Progenitor cell of endocrine pancreas (in vitro differentiated cells): ENCODE results near the gene MANEA. TPM values are rescaled to one million over a fixed set of nuclear protein-coding genes. Genes with fewer than 3 reads are reported as not detected.

ENCODE experiments used
- DNase-seq: peaks from one replicate; pipeline ENCODE4 v3.0.0; 2021; ENCODE audit warnings: low spot score; ENCODE audit not compliant: unreplicated experiment
- H3K27ac Mint-ChIP-seq: 2 replicates; pipeline ENCODE4 v1.8.0; 2021; ENCODE audit warnings: mild to moderate bottlenecking, moderate library complexity, mixed read lengths
- H3K27me3 Mint-ChIP-seq: 2 replicates; pipeline ENCODE4 v1.8.0; 2021; ENCODE audit warnings: mixed read lengths
- H3K36me3 Mint-ChIP-seq: 2 replicates; pipeline ENCODE4 v1.8.0; 2022; ENCODE audit warnings: mixed read lengths; ENCODE audit not compliant: insufficient read depth
- H3K4me1 Mint-ChIP-seq: 2 replicates; pipeline ENCODE4 v1.8.0; 2021; ENCODE audit warnings: low read depth, mixed read lengths
- H3K4me3 Mint-ChIP-seq: 2 replicates; pipeline ENCODE4 v1.8.0; 2021; ENCODE audit warnings: low read depth, mild to moderate bottlenecking, moderate library complexity, mixed read lengths
- H3K9me3 Mint-ChIP-seq: 2 replicates; pipeline ENCODE4 v1.8.0; 2021; ENCODE audit warnings: low read depth, mixed read lengths
- total RNA-seq: library from RNA; stranded (reverse); gene quantifications from 2 replicates; pipeline ENCODE4 v1.2.1, GENCODE V29; 2021
- TF ChIP-seq, protein P1 (sequence below): fragments of 200-600 bp; sonication (generic); IDR thresholded peaks from one replicate; pipeline ENCODE4 v1.5.0; 2021; ENCODE audit warnings: antibody characterized with exemption, mild to moderate bottlenecking; ENCODE audit not compliant: unreplicated experiment

The MANEA gene
- total RNA-seq, 1 donor from 2014 or later, result 10.8 TPM

DNA sequence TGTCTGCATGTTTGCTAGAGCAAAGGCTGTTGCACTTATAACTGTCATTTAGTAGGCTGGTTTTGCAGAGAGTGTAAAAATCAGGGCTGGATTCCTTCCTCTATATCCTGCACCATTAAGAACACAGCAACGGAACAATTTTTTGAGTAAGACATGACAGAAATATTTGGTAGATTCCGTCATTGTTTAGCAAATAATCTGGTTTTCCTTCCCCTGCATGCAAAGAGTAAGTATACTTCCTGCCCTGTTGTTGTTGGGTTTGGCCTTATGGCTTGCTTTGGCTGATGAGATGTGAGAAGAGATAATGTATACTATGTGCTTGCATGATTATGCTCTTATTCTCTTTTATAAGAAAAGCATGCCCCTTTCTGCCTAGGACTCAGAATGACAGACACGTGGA, 23.8 kb downstream of the MANEA start:
- no peaks in the 10 kb centered on the region for H3K36me3 Mint-ChIP-seq
- no peaks in the 10 kb centered on the region for H3K9me3 Mint-ChIP-seq
- H3K4me1 Mint-ChIP-seq, result peaks cover 10% of the 10 kb centered on the region
- no peak overlapping the region for H3K4me3 Mint-ChIP-seq
- TF ChIP-seq, protein P1, sequence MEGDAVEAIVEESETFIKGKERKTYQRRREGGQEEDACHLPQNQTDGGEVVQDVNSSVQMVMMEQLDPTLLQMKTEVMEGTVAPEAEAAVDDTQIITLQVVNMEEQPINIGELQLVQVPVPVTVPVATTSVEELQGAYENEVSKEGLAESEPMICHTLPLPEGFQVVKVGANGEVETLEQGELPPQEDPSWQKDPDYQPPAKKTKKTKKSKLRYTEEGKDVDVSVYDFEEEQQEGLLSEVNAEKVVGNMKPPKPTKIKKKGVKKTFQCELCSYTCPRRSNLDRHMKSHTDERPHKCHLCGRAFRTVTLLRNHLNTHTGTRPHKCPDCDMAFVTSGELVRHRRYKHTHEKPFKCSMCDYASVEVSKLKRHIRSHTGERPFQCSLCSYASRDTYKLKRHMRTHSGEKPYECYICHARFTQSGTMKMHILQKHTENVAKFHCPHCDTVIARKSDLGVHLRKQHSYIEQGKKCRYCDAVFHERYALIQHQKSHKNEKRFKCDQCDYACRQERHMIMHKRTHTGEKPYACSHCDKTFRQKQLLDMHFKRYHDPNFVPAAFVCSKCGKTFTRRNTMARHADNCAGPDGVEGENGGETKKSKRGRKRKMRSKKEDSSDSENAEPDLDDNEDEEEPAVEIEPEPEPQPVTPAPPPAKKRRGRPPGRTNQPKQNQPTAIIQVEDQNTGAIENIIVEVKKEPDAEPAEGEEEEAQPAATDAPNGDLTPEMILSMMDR, result no peak
- H3K27ac Mint-ChIP-seq, result no peak overlapping the region
- H3K27me3 Mint-ChIP-seq, result no peaks in the 10 kb centered on the region
- DNase-seq, result no peak

DNA sequence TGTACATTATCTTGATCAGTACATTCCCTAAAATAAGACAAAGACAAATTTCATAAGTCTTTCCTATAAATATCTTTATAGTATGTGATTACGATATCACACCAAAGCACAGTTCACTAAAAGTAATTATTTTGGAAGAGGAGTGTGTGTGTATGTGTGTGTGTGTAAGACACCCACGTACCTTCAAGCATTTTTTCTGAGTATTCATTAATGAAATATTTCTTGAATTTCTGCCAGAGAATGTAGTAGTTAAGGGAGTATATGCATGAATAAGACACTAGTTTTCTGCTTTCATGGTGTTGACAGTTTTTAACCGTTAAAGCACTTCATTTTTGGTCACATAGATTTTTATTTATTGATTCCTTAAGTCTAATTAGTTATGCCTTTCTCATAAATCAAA, 36.8 kb downstream of the MANEA start:
- TF ChIP-seq, protein P1, result no peak
- Mint-ChIP-seq H3K27me3 (no peaks in the 10 kb centered on the region), H3K4me3 (no peak overlapping the region), H3K4me1 (peaks cover 1% of the 10 kb centered on the region), H3K36me3 (no peaks in the 10 kb centered on the region), H3K9me3 (no peaks in the 10 kb centered on the region), H3K27ac (no peak overlapping the region)
- DNase-seq, result no peak

DNA sequence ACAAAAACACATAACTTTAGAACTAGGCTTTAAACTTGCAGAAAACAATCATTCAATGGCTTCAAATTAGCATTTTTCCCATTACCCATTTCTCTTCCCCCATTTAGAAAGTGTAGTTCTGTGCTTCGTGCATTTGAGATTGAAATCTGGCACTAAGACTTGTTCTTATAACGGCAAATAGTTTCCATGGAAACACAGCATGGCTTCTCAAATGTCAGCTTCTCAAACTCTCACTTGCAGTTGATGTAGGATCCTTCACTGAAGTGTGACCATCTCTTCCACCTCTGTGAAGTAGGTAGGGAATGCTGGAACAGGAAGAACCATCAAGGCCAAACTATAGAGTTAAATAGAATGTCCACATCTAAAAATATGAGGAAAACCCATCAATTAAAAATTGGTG, 52.2 kb downstream of the MANEA start:
- H3K4me3 Mint-ChIP-seq, result no peak overlapping the region
- H3K36me3 Mint-ChIP-seq, result no peaks in the 10 kb centered on the region
- peaks cover 21% of the 10 kb centered on the region for H3K9me3 Mint-ChIP-seq
- no peaks in the 10 kb centered on the region for H3K27me3 Mint-ChIP-seq
- H3K27ac Mint-ChIP-seq, result no peak overlapping the region
- no peak for DNase-seq
- TF ChIP-seq, protein P1, result no peak
- H3K4me1 Mint-ChIP-seq, result no peaks in the 10 kb centered on the region

DNA sequence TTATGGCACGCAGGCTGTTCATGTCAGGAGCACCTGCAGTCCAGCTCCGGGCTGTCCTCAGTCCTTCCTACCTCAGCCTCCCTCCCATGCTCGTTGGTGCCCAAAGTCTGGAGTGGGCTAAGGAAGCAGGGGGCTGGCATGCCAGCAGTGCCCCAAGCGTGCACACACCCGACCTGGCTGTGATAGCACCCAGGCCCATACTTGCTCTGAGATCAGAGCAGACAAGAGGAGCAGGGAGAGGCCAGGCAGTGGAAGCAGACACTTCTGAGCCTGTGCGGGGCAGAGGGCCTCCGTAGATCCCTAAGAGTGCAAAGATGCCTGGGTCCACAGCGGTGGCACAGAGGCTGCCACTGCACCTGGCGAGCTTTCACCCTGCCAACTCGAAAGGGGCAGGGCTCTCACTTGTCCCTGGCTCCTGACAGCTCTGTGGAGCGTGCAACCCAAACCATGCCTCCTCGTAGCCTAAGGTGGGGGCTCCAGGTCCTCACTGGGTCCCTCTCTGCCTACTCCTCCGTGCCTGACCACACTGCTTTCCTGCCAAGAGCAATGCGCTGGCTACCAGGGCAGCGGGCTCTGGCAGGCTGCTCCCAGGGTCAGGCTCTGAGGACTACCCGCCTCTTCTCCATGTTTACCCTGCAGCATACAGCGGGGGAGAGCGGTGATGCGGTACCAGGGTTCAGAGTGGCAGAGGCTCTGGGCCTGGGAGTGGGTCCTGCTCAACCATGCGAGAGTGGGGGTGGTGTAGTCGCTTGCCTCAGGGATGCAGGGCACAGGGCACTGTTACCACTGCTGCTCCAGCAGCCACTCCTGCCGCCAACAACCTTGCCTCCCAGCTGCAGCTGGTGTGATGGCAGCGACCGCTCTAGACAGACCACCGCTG, 59.5 kb downstream of the MANEA start:
- H3K4me1 Mint-ChIP-seq, result no peaks in the 10 kb centered on the region
- DNase-seq, result no peak
- H3K4me3 Mint-ChIP-seq, result no peak overlapping the region
- peaks cover 12% of the 10 kb centered on the region for H3K9me3 Mint-ChIP-seq
- TF ChIP-seq, protein P1, result no peak
- H3K36me3 Mint-ChIP-seq, result no peaks in the 10 kb centered on the region
- H3K27ac Mint-ChIP-seq, result no peak overlapping the region
- no peaks in the 10 kb centered on the region for H3K27me3 Mint-ChIP-seq

DNA sequence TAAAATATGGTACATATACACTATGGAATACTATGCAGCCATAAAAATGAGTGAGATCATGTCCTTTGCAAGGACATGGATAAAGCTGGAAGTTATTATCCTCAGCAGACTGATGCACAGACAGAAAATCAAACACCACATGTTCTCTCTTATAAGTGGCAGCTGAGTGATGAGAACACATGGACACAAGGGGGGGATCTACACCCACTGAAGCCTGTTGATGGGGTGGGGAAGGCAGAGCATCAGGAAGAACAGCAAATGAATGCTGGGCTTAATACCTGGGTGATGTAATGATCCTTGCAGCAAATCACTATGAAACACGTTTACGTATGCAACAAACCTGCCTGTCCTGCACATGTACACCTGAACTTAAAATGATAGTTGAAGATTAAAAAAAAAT, 71.3 kb downstream of the MANEA start:
- DNase-seq, result no peak
- Mint-ChIP-seq H3K4me1 (no peaks in the 10 kb centered on the region), H3K27ac (no peak overlapping the region), H3K27me3 (no peaks in the 10 kb centered on the region), H3K4me3 (no peak overlapping the region), H3K36me3 (no peaks in the 10 kb centered on the region), H3K9me3 (peaks cover 25% of the 10 kb centered on the region)
- TF ChIP-seq, protein P1, result no peak
